Fibroblast of villous mesenchyme (primary cell): ENCODE results near the gene RPL6. TPM values are rescaled to one million over a fixed set of nuclear protein-coding genes. Genes with fewer than 3 reads are reported as not detected.
A peak's percentile ranks its signal among the peaks of the same experiment; 100 is the strongest.
"Not testable (repeated sequence)": the region's sequence is repeated elsewhere in the genome, so short reads cannot be mapped to it uniquely, and the experiment has no call there.

Source experiments
- DNase-seq: peaks from one replicate; pipeline ENCODE4 v3.0.0-alpha.2; 2010; ENCODE audit warnings: low read depth
- H3K4me3 ChIP-seq: 2 replicates; pipeline ENCODE4 v1.5.1; 2011; ENCODE audit warnings: low read depth, mild to moderate bottlenecking, low read length
- CTCF ChIP-seq: IDR thresholded peaks from 2 replicates; pipeline ENCODE4 v1.5.1; 2012; ENCODE audit warnings: low read depth, mild to moderate bottlenecking, low read length; ENCODE audit not compliant: insufficient read depth
- total RNA-seq: library from RNA; depleted of rRNA; stranded (reverse); fragments of >200 nt; gene quantifications from 2 replicates; pipeline ENCODE4 v1.2.3, GENCODE V29; 2012

The RPL6 gene
- total RNA-seq, 1 donor = 1,035 TPM

DNA sequence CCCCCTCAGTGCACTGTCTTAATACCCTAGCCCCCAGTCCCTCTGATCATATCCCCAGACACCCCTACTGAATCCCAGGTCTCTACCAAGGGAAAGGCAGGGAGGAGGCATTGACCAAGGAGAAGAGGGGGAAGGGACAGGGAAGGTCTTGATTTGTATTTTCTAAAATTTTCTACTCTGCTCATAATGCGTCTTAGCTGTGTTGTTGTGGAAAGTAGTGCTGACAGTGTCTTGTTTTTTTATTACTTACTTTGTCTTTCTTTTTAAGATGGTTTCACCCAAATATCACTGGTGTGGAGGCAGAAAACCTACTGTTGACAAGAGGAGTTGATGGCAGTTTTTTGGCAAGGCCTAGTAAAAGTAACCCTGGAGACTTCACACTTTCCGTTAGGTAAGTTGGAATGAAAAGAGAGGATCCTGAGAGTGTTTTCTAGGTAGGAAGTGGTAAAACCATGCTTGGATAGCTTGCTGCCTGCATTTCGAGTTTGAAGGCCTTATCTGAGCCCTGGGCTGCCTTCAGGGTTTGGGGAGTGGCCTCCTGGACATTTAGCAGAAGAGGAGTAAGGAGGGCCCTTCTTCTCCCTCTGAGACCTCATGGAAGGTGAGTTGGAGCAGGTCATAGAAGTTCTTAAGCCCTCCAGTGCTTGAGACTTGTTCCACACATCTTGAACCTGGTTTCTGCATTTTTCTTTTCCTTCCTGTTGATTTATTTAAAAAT lies 36.8 kb upstream of the RPL6 start:
- no peak overlapping the region for H3K4me3 ChIP-seq
- DNase-seq = no peak
- no peak for TF ChIP-seq CTCF

DNA sequence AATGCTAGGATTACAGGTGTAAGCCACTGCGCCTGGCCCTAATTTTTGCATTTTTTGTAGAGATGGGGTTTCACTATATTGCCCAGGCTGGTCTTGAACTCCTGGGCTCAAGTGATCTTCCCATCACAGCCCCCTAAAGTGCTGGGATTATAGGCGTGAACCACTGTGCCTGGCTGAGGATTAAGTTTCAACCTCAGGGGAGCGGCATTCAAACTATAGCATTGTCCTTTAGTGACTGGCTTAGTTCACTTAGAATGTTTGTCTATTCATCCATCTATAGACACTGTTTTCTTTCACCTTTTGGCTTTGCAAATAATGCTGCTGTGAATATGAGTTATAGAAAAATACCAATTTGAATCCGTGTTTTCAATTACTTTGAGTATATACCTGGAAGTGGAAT lies 34.5 kb upstream of the RPL6 start:
- DNase-seq = no peak
- H3K4me3 ChIP-seq = no peak overlapping the region
- TF ChIP-seq CTCF = no peak

- not testable (repeated sequence) for H3K4me3 ChIP-seq
- DNase-seq = peak; percentile 32
Observed at GRCh38 chr12:112440653-112441052, 31.2 kb upstream of the RPL6 start.

DNA sequence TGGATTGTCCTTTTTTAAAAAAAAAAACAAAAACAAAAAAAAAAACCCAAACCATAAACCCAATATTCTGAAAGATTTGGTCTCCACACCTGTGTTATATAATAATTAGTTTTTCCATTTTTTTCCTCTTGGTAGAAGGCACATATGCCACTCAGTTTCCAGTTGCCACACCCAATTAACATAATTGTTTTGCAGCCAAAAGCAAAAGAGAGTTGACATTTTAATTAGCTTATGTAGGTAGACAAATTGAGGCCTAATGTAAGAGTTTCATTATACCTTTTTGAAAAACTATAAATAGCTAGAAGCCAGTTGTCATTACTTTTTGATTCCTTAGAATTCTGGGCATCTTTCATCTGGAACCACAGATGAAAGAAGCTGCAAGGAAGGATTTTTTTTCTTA lies 30.4 kb upstream of the RPL6 start:
- no peak overlapping the region for H3K4me3 ChIP-seq
- TF ChIP-seq CTCF = no peak
- no peak for DNase-seq

- not testable (repeated sequence) for H3K4me3 ChIP-seq, DNase-seq
Observed at GRCh38 chr12:112438645-112439044, 29.2 kb upstream of the RPL6 start.

DNA sequence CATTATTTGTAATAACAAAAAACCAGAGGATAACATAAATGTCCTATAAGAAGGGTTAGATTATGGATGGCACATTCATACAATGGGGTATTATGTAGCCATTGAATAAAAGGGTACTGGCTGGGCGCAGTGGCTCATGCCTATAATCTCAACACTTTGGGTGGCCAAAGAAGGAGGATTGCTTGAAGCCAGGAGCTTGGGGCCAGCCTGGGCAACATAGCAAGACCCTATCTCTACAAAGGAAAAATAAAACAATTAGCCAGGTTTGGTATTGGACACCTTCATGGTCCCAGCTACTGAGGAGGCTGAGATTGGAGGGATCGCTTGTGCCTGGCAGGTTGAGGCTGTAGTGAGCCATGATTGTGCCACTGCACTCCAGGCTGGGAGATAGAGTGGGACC lies 24.1 kb upstream of the RPL6 start:
- H3K4me3 ChIP-seq = no peak overlapping the region
- no peak for TF ChIP-seq CTCF
- DNase-seq = no peak

DNA sequence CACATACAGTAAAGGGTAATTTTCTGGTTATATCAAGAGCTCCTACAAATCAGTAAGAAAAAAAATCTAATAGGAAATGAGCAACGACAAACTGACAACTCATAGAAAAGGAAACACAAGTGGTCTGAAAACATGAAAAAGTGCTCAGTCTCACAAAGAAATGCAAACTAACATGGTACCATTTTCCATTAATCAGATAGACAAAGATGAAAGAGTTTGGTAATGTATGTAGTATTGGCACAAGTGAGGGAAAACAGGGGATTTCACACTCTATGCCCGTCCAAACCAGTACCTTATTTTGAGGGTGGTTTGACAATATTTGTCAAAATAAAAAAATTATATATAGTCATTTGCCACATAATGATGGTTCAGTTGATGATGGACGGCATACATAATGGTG lies 22.6 kb upstream of the RPL6 start:
- TF ChIP-seq CTCF = no peak
- no peak for DNase-seq
- no peak overlapping the region for H3K4me3 ChIP-seq

DNA sequence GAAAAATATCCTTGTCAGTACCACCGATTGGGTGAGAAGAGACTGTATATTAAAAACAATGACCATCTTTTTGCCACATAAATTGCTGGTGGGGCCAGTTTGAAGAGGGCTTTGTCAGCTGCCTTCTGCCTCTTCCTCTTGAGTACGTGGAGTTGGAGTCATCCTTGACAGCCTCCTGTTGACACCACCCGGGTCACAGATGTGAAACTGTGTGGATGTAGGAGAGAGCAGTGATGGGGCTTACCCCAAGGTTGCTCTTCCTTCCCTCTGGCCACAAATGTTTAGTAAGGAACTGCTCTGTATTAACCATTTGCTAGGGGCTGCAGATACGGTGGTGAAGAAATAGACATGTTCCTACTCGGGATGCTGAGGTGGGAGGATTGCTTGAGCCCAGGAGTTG lies 21.5 kb upstream of the RPL6 start:
- no peak for DNase-seq
- no peak for TF ChIP-seq CTCF
- H3K4me3 ChIP-seq = no peak overlapping the region
